Lower leg skin (tissue), 3 donors: ENCODE results near the gene GTF2H4.

ENCODE experiments used
- POLR2A ChIP-seq, 2 donors: fragments of 450-650 bp; IDR thresholded peaks; one replicate each; pipeline ENCODE4 v1.6.1; 2016 to 2017; ENCODE audit warnings: antibody characterized with exemption in 2 of 2, mild to moderate bottlenecking in 1 of 2, moderate library complexity in 1 of 2
- TF ChIP-seq, protein P1 (sequence below), 3 donors: fragments of 450-650 bp; IDR thresholded peaks; one replicate each; pipeline ENCODE4 v1.5.1; 2016; ENCODE audit warnings: antibody characterized with exemption in 3 of 3, mild to moderate bottlenecking in 3 of 3, moderate library complexity in 2 of 3

DNA sequence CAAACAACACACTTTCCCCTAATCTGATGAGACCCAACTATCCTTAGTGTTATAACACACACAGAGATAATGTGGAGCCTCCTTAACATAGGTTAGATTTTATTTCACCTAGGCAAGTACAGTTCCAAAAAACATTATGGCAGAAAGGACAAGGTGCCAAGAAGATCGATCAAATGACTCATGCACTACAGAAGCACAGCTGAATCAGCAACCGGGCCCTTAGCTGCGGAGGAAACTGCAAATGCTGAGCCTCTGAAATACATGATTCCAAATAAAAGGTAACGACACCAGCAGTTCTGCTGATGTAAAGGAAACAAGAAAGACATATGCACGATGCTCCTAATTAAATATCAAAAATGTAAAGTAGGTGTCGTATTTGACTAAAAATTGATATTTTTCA lies 55.6 kb downstream of the GTF2H4 start:
- TF ChIP-seq, protein P1, sequence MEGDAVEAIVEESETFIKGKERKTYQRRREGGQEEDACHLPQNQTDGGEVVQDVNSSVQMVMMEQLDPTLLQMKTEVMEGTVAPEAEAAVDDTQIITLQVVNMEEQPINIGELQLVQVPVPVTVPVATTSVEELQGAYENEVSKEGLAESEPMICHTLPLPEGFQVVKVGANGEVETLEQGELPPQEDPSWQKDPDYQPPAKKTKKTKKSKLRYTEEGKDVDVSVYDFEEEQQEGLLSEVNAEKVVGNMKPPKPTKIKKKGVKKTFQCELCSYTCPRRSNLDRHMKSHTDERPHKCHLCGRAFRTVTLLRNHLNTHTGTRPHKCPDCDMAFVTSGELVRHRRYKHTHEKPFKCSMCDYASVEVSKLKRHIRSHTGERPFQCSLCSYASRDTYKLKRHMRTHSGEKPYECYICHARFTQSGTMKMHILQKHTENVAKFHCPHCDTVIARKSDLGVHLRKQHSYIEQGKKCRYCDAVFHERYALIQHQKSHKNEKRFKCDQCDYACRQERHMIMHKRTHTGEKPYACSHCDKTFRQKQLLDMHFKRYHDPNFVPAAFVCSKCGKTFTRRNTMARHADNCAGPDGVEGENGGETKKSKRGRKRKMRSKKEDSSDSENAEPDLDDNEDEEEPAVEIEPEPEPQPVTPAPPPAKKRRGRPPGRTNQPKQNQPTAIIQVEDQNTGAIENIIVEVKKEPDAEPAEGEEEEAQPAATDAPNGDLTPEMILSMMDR (IDR thresholded peaks at IDR 0.05), result no peak
- TF ChIP-seq POLR2A (IDR thresholded peaks at IDR 0.05), result no peak
